Ureter (tissue), 1 donor: ENCODE data around the gene KRCC1. TPM values are rescaled to one million over a fixed set of nuclear protein-coding genes. Genes with fewer than 3 reads are reported as not detected.
"Not testable (repeated sequence)": the region's sequence is repeated elsewhere in the genome, so short reads cannot be mapped to it uniquely, and the experiment has no call there.

Experiments used
- DNase-seq: peaks from one replicate; pipeline ENCODE4 v3.0.0-alpha.2; 2020; ENCODE audit warnings: low spot score
- total RNA-seq: library from RNA; stranded (reverse); gene quantifications from one replicate; pipeline ENCODE4 v1.2.4, GENCODE V29; 2023
- donor health status: DM: yes; HTN: yes; CAD: no.

The KRCC1 gene
- total RNA-seq, 1 donor from 2014 or later, result 22.4 TPM

- DNase-seq, result no peak
Measured at GRCh38 chr2:88002359-88002707, 53.2 kb downstream of the KRCC1 start.

GRCh38 chr2:88000474-88000873 is 55.1 kb downstream of the KRCC1 start:
- not testable (repeated sequence) for DNase-seq

GRCh38 chr2:87996570-87996969 is 59.0 kb downstream of the KRCC1 start:
- DNase-seq, result no peak

GRCh38 chr2:87995756-87996155 is 59.8 kb downstream of the KRCC1 start:
- DNase-seq, result no peak

- DNase-seq, result not testable (repeated sequence)
Measured at GRCh38 chr2:87994304-87994850, 61.2 kb downstream of the KRCC1 start.

- DNase-seq, result not testable (repeated sequence)
Measured at GRCh38 chr2:87992569-87992968, 63.0 kb downstream of the KRCC1 start.

- not testable (repeated sequence) for DNase-seq
Measured at GRCh38 chr2:87987473-87987872, 68.1 kb downstream of the KRCC1 start.

- not testable (repeated sequence) for DNase-seq
Measured at GRCh38 chr2:87985902-87986301, 69.7 kb downstream of the KRCC1 start.

- not testable (repeated sequence) for DNase-seq
Measured at GRCh38 chr2:87981182-87981581, 74.4 kb downstream of the KRCC1 start.

Other genes starting within 250 kb of the KRCC1 start
- gene RGPD2, start 230.0 kb downstream of the KRCC1 start, total RNA-seq, result 2.1 TPM
- not detected for gene RNU2-63P, start 39.2 kb downstream of the KRCC1 start, total RNA-seq
- gene SMYD1, start 12.0 kb upstream of the KRCC1 start, total RNA-seq, result not detected
- not detected for gene FABP1, start 72.3 kb upstream of the KRCC1 start, total RNA-seq
- 30.1 TPM for gene THNSL2, start 114.6 kb upstream of the KRCC1 start, total RNA-seq